Mesenchymal stem cell (in vitro differentiated cells and primary cell): ENCODE measurements around the gene CYB5R4.

Source experiments
- DNase-seq: peaks from one replicate; pipeline ENCODE4 v3.0.0-alpha.2; 2013
- H2AFZ ChIP-seq: one replicate; pipeline ENCODE4 v1.6.1; 2013; ENCODE audit warnings: low read depth, mild to moderate bottlenecking, control low read depth, inconsistent platforms, low read length, moderate library complexity
- H2AK5ac ChIP-seq: 2 replicates; pipeline ENCODE4 v1.6.1; 2013; ENCODE audit warnings: low read length, moderate library complexity, mild to moderate bottlenecking, inconsistent platforms; ENCODE audit not compliant: severe bottlenecking
- H2BK120ac ChIP-seq: one replicate; pipeline ENCODE4 v1.6.1; 2013; ENCODE audit warnings: low read depth, mild to moderate bottlenecking, inconsistent platforms, low read length, moderate library complexity
- H2BK12ac ChIP-seq, 2 experiments: one replicate each; pipeline ENCODE4 v1.6.1; 2013; ENCODE audit warnings: inconsistent platforms in 2 of 2, low read length in 2 of 2, mild to moderate bottlenecking in 2 of 2, moderate library complexity in 2 of 2, control low read depth in 1 of 2
- H2BK15ac ChIP-seq: one replicate; pipeline ENCODE4 v1.6.1; 2013; ENCODE audit warnings: mild to moderate bottlenecking, low read depth, inconsistent platforms; ENCODE audit not compliant: poor library complexity, severe bottlenecking
- H2BK5ac ChIP-seq: 2 replicates; pipeline ENCODE4 v1.6.1; 2013; ENCODE audit warnings: low read depth, mild to moderate bottlenecking, low read length, control low read depth, inconsistent platforms; ENCODE audit not compliant: poor library complexity, severe bottlenecking
- H3K14ac ChIP-seq, 2 experiments: one replicate each; pipeline ENCODE4 v1.6.1; 2013; ENCODE audit warnings: inconsistent platforms in 2 of 2, low read length in 2 of 2, control low read depth in 1 of 2, mild to moderate bottlenecking in 1 of 2, moderate library complexity in 1 of 2
- H3K18ac ChIP-seq, 2 experiments: one replicate each; pipeline ENCODE4 v1.6.1; 2013; ENCODE audit warnings: inconsistent platforms in 2 of 2, low read length in 2 of 2, control low read depth in 1 of 2, low read depth in 1 of 2, mild to moderate bottlenecking in 1 of 2
- H3K23ac ChIP-seq, 2 experiments: one replicate each; pipeline ENCODE4 v1.6.1; 2013; ENCODE audit warnings: inconsistent platforms in 2 of 2, low read length in 2 of 2, mild to moderate bottlenecking in 2 of 2, moderate library complexity in 2 of 2, control low read depth in 1 of 2
- H3K27ac ChIP-seq: 2 replicates; pipeline ENCODE4 v1.5.1; 2013; ENCODE audit warnings: mild to moderate bottlenecking, moderate library complexity, low read length, control low read depth, inconsistent platforms; ENCODE audit not compliant: poor library complexity, severe bottlenecking
- H3K27me3 ChIP-seq, 2 experiments: 2 replicates each; pipeline versions ENCODE4 v1.6.1 to v1.7.0; 2013; ENCODE audit warnings: low read length in 2 of 2, mild to moderate bottlenecking in 2 of 2, moderate library complexity in 2 of 2, control low read depth in 1 of 2, inconsistent platforms in 1 of 2; ENCODE audit not compliant: control insufficient read depth in 1 of 2, insufficient read depth in 1 of 2
- H3K36me3 ChIP-seq, 2 experiments: 2 replicates each; pipeline versions ENCODE4 v1.6.1 to v1.7.0; 2013; ENCODE audit warnings: low read length in 2 of 2, control low read depth in 1 of 2, inconsistent platforms in 1 of 2, low read depth in 1 of 2, mild to moderate bottlenecking in 1 of 2; ENCODE audit not compliant: insufficient read depth in 2 of 2, control insufficient read depth in 1 of 2
- H3K4ac ChIP-seq, 2 experiments: one replicate each; pipeline ENCODE4 v1.6.1; 2013; ENCODE audit warnings: inconsistent platforms in 2 of 2, low read length in 2 of 2, mild to moderate bottlenecking in 2 of 2, moderate library complexity in 2 of 2, control low read depth in 1 of 2, low read depth in 1 of 2
- H3K4me1 ChIP-seq: 2 replicates; pipeline ENCODE4 v1.6.1; 2013; ENCODE audit warnings: low read depth, low read length, control low read depth; ENCODE audit not compliant: control insufficient read depth, insufficient read depth
- H3K4me2 ChIP-seq: 2 replicates; pipeline ENCODE4 v1.6.1; 2013; ENCODE audit warnings: low read length, mild to moderate bottlenecking, inconsistent platforms; ENCODE audit not compliant: poor library complexity, severe bottlenecking
- H3K4me3 ChIP-seq, 2 experiments: 2 replicates each; pipeline versions ENCODE4 v1.5.1 to v1.7.0; 2013; ENCODE audit warnings: low read length in 2 of 2, mild to moderate bottlenecking in 2 of 2, control low read depth in 1 of 2, low read depth in 1 of 2; ENCODE audit not compliant: insufficient read depth in 1 of 2
- H3K79me1 ChIP-seq: replicated peaks from 2 replicates; pipeline ENCODE4 v1.6.1; 2013; ENCODE audit warnings: mild to moderate bottlenecking, control low read depth, low read length, inconsistent platforms; ENCODE audit not compliant: poor library complexity, severe bottlenecking
- H3K9ac ChIP-seq: 2 replicates; pipeline ENCODE4 v1.7.0; 2013; ENCODE audit warnings: mild to moderate bottlenecking, low read length, moderate library complexity
- H3K9me3 ChIP-seq: 2 replicates; pipeline ENCODE4 v1.7.0; 2013; ENCODE audit warnings: mild to moderate bottlenecking, low read length; ENCODE audit not compliant: control insufficient read depth
- H4K8ac ChIP-seq: one replicate; pipeline ENCODE4 v1.6.1; 2013; ENCODE audit warnings: inconsistent platforms, mild to moderate bottlenecking, low read length, moderate library complexity
- H4K91ac ChIP-seq: one replicate; pipeline ENCODE4 v1.6.1; 2013; ENCODE audit warnings: mild to moderate bottlenecking, low read length, inconsistent platforms
- WGBS: methylation state at CpG from one replicate; pipeline ENCODE4 v1.1.7; 2013; ENCODE audit warnings: mixed read lengths; 5-methylcytosine and 5-hydroxymethylcytosine counted together

Gene CYB5R4

GRCh38 chr6:83889621-83890020 is 30.1 kb downstream of the CYB5R4 start:
- Histone ChIP-seq H2AK5ac (no peak overlapping the region), H3K14ac (no peak overlapping the region), H3K36me3 (no peaks in the 10 kb centered on the region), H3K4me2 (no peak overlapping the region), H3K4me1 (no peaks in the 10 kb centered on the region), H4K91ac (no peak overlapping the region), H3K9me3 (no peaks in the 10 kb centered on the region), H3K18ac (no peak overlapping the region), H3K27me3 (no peaks in the 10 kb centered on the region), H3K4ac (no peak overlapping the region), H2BK5ac (no peak overlapping the region), H4K8ac (no peak overlapping the region), H3K23ac (no peak overlapping the region), H2BK15ac (no peak overlapping the region), H2AFZ (no peak overlapping the region), H3K27ac (no peak overlapping the region), H3K4me3 (no peak overlapping the region), H3K79me1 (peaks cover 20% of the 10 kb centered on the region), H3K9ac (no peak overlapping the region), H2BK12ac (no peak overlapping the region), H2BK120ac (no peak overlapping the region)
- DNase-seq = no peak
- WGBS = no CpG with 5 or more reads among the region's 1 CpG

GRCh38 chr6:83890520-83890919 is 31.0 kb downstream of the CYB5R4 start:
- WGBS = 89% methylated on average over 1 of the region's 4 CpGs
- Histone ChIP-seq H3K79me1 (peaks cover 17% of the 10 kb centered on the region), H3K9me3 (no peaks in the 10 kb centered on the region), H2BK120ac (no peak overlapping the region), H2AK5ac (no peak overlapping the region), H3K4me1 (no peaks in the 10 kb centered on the region), H2BK5ac (no peak overlapping the region), H3K18ac (no peak overlapping the region), H2AFZ (no peak overlapping the region), H3K36me3 (no peaks in the 10 kb centered on the region), H3K4me2 (no peak overlapping the region), H3K9ac (no peak overlapping the region), H3K27ac (no peak overlapping the region), H3K4me3 (no peak overlapping the region), H3K4ac (no peak overlapping the region), H4K8ac (no peak overlapping the region), H3K14ac (no peak overlapping the region), H2BK15ac (no peak overlapping the region), H4K91ac (no peak overlapping the region), H3K23ac (no peak overlapping the region), H2BK12ac (no peak overlapping the region), H3K27me3 (no peaks in the 10 kb centered on the region)
- DNase-seq = no peak

GRCh38 chr6:83891586-83891985 is 32.1 kb downstream of the CYB5R4 start:
- no peak for DNase-seq
- H2BK5ac ChIP-seq = no peak overlapping the region

GRCh38 chr6:83893024-83893423 is 33.5 kb downstream of the CYB5R4 start:
- H3K79me1 ChIP-seq = peaks cover 15% of the 10 kb centered on the region
- no peak overlapping the region for H2AFZ ChIP-seq
- H3K4me2 ChIP-seq = no peak overlapping the region
- no peak for DNase-seq
- no peaks in the 10 kb centered on the region for H3K4me1 ChIP-seq
- H3K9me3 ChIP-seq = no peaks in the 10 kb centered on the region
- H4K8ac ChIP-seq = no peak overlapping the region
- H3K36me3 ChIP-seq = no peaks in the 10 kb centered on the region
- H3K4me3 ChIP-seq = no peak overlapping the region
- 100% methylated on average over 1 of the region's 1 CpG for WGBS
- no peak overlapping the region for H2BK5ac ChIP-seq
- H3K18ac ChIP-seq = no peak overlapping the region
- no peak overlapping the region for H3K27ac ChIP-seq
- no peak overlapping the region for H4K91ac ChIP-seq
- H2BK120ac ChIP-seq = no peak overlapping the region
- no peak overlapping the region for H3K23ac ChIP-seq
- no peak overlapping the region for H3K4ac ChIP-seq
- H3K27me3 ChIP-seq = no peaks in the 10 kb centered on the region
- H2BK12ac ChIP-seq = no peak overlapping the region
- H2BK15ac ChIP-seq = no peak overlapping the region
- H3K9ac ChIP-seq = no peak overlapping the region
- H2AK5ac ChIP-seq = no peak overlapping the region
- no peak overlapping the region for H3K14ac ChIP-seq

More at GRCh38 chr6:83891586-83891985, 32.1 kb downstream of the CYB5R4 start:
- no peaks in the 10 kb centered on the region for H3K9me3 ChIP-seq
- H2BK12ac ChIP-seq = no peak overlapping the region
- H4K91ac ChIP-seq = no peak overlapping the region
- no peak overlapping the region for H4K8ac ChIP-seq
- H2AK5ac ChIP-seq = no peak overlapping the region
- no peak overlapping the region for H3K4me3 ChIP-seq
- H3K14ac ChIP-seq = no peak overlapping the region
- WGBS = 94% methylated on average over 4 of the region's 4 CpGs
- H3K27ac ChIP-seq = no peak overlapping the region
- H3K36me3 ChIP-seq = no peaks in the 10 kb centered on the region
- no peak overlapping the region for H3K4me2 ChIP-seq
- no peaks in the 10 kb centered on the region for H3K27me3 ChIP-seq
- H3K4me1 ChIP-seq = no peaks in the 10 kb centered on the region
- H3K79me1 ChIP-seq = peaks cover 15% of the 10 kb centered on the region
- H2AFZ ChIP-seq = no peak overlapping the region
- H2BK120ac ChIP-seq = no peak overlapping the region
- no peak overlapping the region for H2BK15ac ChIP-seq
- H3K23ac ChIP-seq = no peak overlapping the region
- no peak overlapping the region for H3K4ac ChIP-seq
- H3K18ac ChIP-seq = no peak overlapping the region
- H3K9ac ChIP-seq = no peak overlapping the region
